Uterus (tissue), 4 donors: ENCODE measurements around the gene TCTN2. TPM values are rescaled to one million over a fixed set of nuclear protein-coding genes. Genes with fewer than 3 reads are reported as not detected.

ENCODE experiments used
- DNase-seq, 2 donors: peaks; one replicate each; pipeline ENCODE4 v3.0.0-alpha.2; 2019 to 2020
- H3K27ac ChIP-seq, 2 donors: fragments of 200-600 bp; sonication (generic); 1 replicate in 1 of 2; 2 replicates in 1 of 2; pipeline ENCODE4 v1.5.1; 2016 to 2018
- H3K27me3 ChIP-seq, 2 donors: fragments of 200-600 bp; sonication (generic); one replicate each; pipeline ENCODE4 v1.5.1; 2018 to 2019; ENCODE audit warnings: control low read depth in 1 of 2
- H3K36me3 ChIP-seq, 2 donors: fragments of 200-600 bp; sonication (generic); one replicate each; pipeline ENCODE4 v1.5.1; 2019; ENCODE audit warnings: control low read depth in 1 of 2
- H3K4me1 ChIP-seq, 2 donors: fragments of 200-600 bp; sonication (generic); one replicate each; pipeline ENCODE4 v1.5.1; 2018 to 2019; ENCODE audit warnings: control low read depth in 1 of 2
- H3K4me3 ChIP-seq, 2 donors: fragments of 200-600 bp; sonication (generic); 1 replicate in 1 of 2; 2 replicates in 1 of 2; pipeline ENCODE4 v1.5.1; 2018 to 2019; ENCODE audit warnings: mild to moderate bottlenecking in 1 of 2
- H3K9me3 ChIP-seq, 2 donors: fragments of 200-600 bp; sonication (generic); one replicate each; pipeline ENCODE4 v1.5.1; 2019; ENCODE audit warnings: control low read depth in 1 of 2
- POLR2A ChIP-seq, 2 donors: fragments of 450-650 bp; IDR thresholded peaks; one replicate each; pipeline ENCODE4 v1.6.1; 2016; ENCODE audit warnings: antibody characterized with exemption in 2 of 2, mild to moderate bottlenecking in 1 of 2, moderate library complexity in 1 of 2
- intact Hi-C: fragments of 100-400 bp; cut with DNase I; formaldehyde crosslinking; loops from one replicate; pipeline ENCODE4 v1.15.1; 2023; ENCODE audit warnings: low total_unique reads
- total RNA-seq, 4 donors: library from RNA; depleted of rRNA in 3 of 4; stranded (reverse); fragments of >200 nt in 3 of 4; gene quantifications; one replicate each; pipeline versions ENCODE4 v1.1.0 to v1.2.4, GENCODE V29; 2014 to 2023
- TF ChIP-seq, protein P1 (sequence below), 4 experiments: fragments of 200-600 bp in 2 of 4; fragments of 450-650 bp in 2 of 4; sonication (generic) in 2 of 4; IDR thresholded peaks; one replicate each; pipeline ENCODE4 v1.5.1; 2016 to 2019; ENCODE audit warnings: antibody characterized with exemption in 4 of 4, mild to moderate bottlenecking in 2 of 4, moderate library complexity in 1 of 4
- donor health status: DM: yes; HTN: yes; CAD: no.

The TCTN2 gene
- 100 to 1,000 TPM in 1 of 4 donors, 10 to 100 TPM in 2, 1 to 10 TPM in 1; 3.8 to 334 (median 23.9) TPM for total RNA-seq

DNA sequence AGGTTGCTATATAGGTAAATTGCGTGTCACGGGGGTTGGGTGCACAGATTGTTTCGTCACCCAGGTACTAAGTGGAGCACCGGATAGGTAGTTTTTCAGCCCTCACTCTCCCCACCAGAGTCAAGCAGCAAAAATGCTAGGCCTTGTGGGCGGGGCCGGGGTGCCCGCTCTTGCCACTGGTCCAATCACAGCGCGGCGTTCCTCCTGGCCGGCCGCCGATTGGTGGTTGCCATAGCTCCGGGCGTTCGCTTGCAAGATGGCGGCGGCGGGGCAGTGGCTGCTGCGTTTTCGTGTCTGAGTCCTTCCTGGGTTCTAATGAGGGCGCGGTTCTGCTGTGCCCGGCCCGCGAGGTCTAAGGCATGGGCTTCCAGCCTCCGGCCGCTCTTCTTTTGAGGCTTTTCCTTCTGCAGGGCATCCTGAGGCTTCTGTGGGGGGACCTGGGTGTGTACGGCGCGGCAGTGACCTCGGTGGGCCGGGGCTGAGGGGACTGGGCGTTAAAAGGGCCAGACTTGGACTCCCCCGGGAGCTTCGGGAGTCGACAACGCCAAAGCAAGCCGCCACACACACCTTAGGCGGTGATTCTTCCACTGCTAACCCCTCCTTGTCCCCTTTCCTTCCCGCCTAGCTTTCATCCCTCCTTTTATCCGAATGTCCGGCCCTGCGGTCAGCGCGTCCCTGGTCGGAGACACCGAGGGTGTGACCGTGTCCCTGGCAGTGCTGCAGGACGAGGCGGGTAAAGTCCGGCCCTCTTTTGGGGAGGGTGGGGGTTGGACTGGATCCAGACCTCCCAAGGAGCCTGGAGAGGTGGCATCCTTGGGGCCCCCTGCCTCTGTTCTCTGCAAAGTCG is at the start of gene TCTN2:
Gene TCTN2, plus strand, starts transcription at position 232 of the 847 bp plus-strand sequence. Its CDS starts 128 bp downstream, at position 360.
- Histone ChIP-seq H3K36me3 (no peaks in the 10 kb centered on the region), H3K27me3 (no peaks in the 10 kb centered on the region), H3K27ac (peak within 1 kb of the TSS in 1 of 2 donors; percentile 60), H3K4me1 (peaks cover 0 to 5% of the 10 kb centered on the region in 2 donors), H3K4me3 (peak within 1 kb of the TSS; percentile 88 to 94), H3K9me3 (no peaks in the 10 kb centered on the region)
- intact Hi-C loops, result no loop called here
- peak; percentile 94 to 96 for DNase-seq
- peak in 1 of 2 donors; percentile 23 for TF ChIP-seq POLR2A (IDR thresholded peaks at IDR 0.05)
- TF ChIP-seq, protein P1, sequence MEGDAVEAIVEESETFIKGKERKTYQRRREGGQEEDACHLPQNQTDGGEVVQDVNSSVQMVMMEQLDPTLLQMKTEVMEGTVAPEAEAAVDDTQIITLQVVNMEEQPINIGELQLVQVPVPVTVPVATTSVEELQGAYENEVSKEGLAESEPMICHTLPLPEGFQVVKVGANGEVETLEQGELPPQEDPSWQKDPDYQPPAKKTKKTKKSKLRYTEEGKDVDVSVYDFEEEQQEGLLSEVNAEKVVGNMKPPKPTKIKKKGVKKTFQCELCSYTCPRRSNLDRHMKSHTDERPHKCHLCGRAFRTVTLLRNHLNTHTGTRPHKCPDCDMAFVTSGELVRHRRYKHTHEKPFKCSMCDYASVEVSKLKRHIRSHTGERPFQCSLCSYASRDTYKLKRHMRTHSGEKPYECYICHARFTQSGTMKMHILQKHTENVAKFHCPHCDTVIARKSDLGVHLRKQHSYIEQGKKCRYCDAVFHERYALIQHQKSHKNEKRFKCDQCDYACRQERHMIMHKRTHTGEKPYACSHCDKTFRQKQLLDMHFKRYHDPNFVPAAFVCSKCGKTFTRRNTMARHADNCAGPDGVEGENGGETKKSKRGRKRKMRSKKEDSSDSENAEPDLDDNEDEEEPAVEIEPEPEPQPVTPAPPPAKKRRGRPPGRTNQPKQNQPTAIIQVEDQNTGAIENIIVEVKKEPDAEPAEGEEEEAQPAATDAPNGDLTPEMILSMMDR (IDR thresholded peaks at IDR 0.05), result no peak

DNA sequence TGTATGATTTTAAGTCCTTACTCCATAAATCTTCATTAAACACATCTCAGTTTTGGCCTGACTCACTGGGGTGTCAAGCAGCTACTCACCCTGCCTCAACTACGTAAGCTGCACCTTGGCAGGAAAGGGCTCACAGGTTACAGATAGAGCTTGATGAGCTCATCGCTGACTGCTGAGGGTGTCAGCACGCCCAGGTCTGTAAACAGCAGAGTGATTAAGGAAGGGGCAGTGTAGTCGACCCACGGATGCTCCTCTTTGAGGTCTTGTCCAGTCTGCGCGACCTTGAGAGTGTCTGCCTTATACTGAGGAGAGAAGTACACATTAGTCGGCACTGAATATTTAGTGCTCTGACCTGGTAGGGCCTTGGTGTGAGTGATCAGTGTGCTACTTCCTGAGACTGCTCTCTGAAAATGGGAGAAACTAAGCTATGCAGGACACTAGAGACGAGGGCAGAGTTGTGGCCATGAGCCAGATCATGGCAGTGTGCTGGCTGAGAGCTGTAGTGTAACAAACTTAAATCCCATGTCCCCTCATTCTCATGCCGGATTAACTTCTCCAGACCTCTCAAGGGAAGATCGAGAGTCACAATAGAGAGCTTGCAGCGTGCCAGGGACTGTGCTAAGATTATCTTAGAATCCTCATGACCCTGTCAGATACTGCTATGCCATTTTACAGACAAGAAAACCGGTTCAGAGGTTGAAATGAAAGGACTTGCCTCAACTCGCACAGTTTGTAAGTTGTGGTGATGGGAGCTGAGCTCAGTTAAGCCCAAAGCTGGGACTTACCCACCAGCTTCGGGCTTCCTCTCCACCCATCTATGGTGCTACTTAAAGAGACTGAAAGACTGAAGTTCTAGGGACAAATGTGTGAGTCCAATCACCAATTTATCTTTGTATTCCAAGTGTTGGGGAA is 49.0 kb upstream of the TCTN2 start:
- Histone ChIP-seq H3K27ac (no peak overlapping the region), H3K36me3 (no peaks in the 10 kb centered on the region)

DNA sequence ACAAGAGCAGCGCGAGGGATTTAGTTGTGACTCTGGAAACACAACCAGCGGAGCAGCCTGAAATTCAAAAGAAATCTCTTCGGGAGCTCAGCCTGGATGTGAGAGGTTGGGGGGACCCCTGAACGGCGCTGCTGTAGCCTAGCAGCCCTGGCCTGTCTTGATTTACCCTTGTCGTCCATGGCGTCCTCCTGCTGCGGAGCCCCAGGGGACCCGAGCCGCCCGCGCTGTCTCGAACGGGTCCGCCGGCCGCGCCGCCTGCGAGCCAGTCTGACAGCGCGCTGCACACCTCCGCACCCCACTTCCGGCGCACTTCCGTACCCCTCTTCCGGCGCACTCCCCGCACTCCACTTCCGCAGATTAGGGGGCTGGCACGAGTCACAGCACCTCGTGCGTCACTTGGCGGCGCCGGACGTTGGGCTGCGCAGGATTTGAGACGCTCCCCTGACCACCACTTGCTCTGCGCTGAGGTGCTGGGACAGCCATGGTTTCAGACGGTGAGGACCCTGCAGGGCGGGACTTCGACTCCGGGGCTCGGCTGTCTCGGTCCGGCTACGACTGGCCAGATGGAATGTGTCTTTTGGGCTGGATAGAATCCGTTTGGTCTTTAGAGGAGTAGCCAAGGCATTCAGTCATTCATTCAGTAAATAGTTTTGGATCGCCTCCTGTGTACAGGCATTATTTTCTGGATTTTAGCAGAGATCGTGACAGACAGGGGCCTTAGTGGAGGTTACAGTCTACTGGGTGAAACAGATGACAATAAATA is 37.4 kb upstream of the TCTN2 start, which contains the start of the genes EIF2B1 and GTF2H3:
Gene EIF2B1, minus strand, starts transcription at position 308 of the 763 bp plus-strand sequence. Its CDS starts 129 bp downstream, at position 179.
Gene GTF2H3, plus strand, starts transcription at position 451 of the 763 bp plus-strand sequence. Its CDS starts 31 bp downstream, at position 482.
- H3K4me3 ChIP-seq, result peak within 1 kb of the TSS; percentile 88
- no peaks in the 10 kb centered on the region for H3K27me3 ChIP-seq
- DNase-seq, result peak; percentile 96 to 97
- TF ChIP-seq, protein P1 (IDR thresholded peaks at IDR 0.05), result peak in 2 of 4 experiments; percentile 14 to 41
- peak; percentile 35 to 77 for TF ChIP-seq POLR2A (IDR thresholded peaks at IDR 0.05)
- intact Hi-C loops, result no loop called here
- peak within 1 kb of the TSS; percentile 77 to 84 for H3K27ac ChIP-seq
- peaks cover 0 to 6% of the 10 kb centered on the region in 2 donors for H3K4me1 ChIP-seq
- no peaks in the 10 kb centered on the region for H3K36me3 ChIP-seq
- no peaks in the 10 kb centered on the region for H3K9me3 ChIP-seq

More for the DNA sequence above, 49.0 kb upstream of the TCTN2 start:
- Histone ChIP-seq H3K4me3 (no peak overlapping the region), H3K4me1 (no peaks in the 10 kb centered on the region), H3K9me3 (no peaks in the 10 kb centered on the region), H3K27me3 (no peaks in the 10 kb centered on the region)
- TF ChIP-seq, protein P1 (IDR thresholded peaks at IDR 0.05), result no peak
- no peak for TF ChIP-seq POLR2A (IDR thresholded peaks at IDR 0.05)
- intact Hi-C loops, result no loop called here
- DNase-seq, result no peak

DNA sequence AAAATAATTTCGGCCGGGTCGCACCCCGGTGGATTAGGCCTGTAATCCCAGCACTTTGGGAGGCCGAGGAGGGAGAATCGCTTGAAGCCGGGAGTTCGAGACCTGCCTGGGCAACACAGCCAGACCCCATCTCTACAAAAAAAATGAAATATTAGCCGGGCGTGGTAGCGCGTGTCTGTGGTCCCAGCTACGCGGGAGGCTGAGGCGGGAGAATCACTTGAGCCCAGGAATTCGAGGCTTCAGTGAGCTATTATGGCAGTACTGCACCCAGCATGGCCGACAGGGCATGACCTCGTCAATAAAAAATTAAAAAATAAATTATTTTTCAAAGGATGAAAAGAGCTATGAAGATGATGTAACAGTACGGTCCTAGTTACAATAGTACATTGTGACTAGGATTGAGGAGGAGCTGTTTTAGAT is 36.8 kb upstream of the TCTN2 start:
- intact Hi-C loops, result no loop called here
- Histone ChIP-seq H3K27ac (peak overlapping the region; percentile 77 to 84), H3K4me1 (peaks cover 0 to 6% of the 10 kb centered on the region in 2 donors), H3K4me3 (peak overlapping the region; percentile 88), H3K9me3 (no peaks in the 10 kb centered on the region), H3K36me3 (no peaks in the 10 kb centered on the region), H3K27me3 (no peaks in the 10 kb centered on the region)
- no peak for DNase-seq
- TF ChIP-seq POLR2A (IDR thresholded peaks at IDR 0.05), result no peak
- TF ChIP-seq, protein P1 (IDR thresholded peaks at IDR 0.05), result no peak
